MCF 10A (cell line): ENCODE results near the gene TWF2. TPM values are rescaled to one million over a fixed set of nuclear protein-coding genes. Genes with fewer than 3 reads are reported as not detected.

Experiments used
- BruUV-seq: library from RNA; stranded (reverse); fragments of 400-500 nt; replicated peaks from 2 replicates; lab custom pipeline; 2021; lab: Mats Ljungman, UMichigan
- CTCF ChIA-PET: fragments of 300-600 bp; sonication (Branson Sonifier 250); formaldehyde crosslinking; extraction: SDS; loops from one replicate; lab custom pipeline; 2021; ENCODE audit warnings: antibody characterized with exemption, inconsistent platforms; lab: Yijun Ruan, JAX
- POLR2A ChIA-PET: fragments of 300-600, 350-650 bp; sonication (Branson Sonifier 250); formaldehyde crosslinking; extraction: SDS; loops from one replicate; lab custom pipeline; 2020; ENCODE audit warnings: antibody characterized with exemption, inconsistent platforms; lab: Yijun Ruan, JAX
- DNase-seq: peaks from one replicate; pipeline ENCODE4 v3.0.0-alpha.2; 2018; ENCODE audit not compliant: unreplicated experiment
- H3K27ac Mint-ChIP-seq: one replicate; pipeline ENCODE4 v1.8.0; 2022; ENCODE audit warnings: mild to moderate bottlenecking, low read depth, mixed read lengths; ENCODE audit not compliant: unreplicated experiment
- H3K27me3 Mint-ChIP-seq: one replicate; pipeline ENCODE4 v1.8.0; 2022; ENCODE audit warnings: mixed read lengths; ENCODE audit not compliant: insufficient read depth, unreplicated experiment
- H3K36me3 Mint-ChIP-seq: one replicate; pipeline ENCODE4 v1.8.0; 2022; ENCODE audit warnings: mild to moderate bottlenecking, moderate library complexity, mixed read lengths; ENCODE audit not compliant: insufficient read depth, unreplicated experiment
- H3K4me1 Mint-ChIP-seq: one replicate; pipeline ENCODE4 v1.8.0; 2022; ENCODE audit warnings: mixed read lengths; ENCODE audit not compliant: insufficient read depth, unreplicated experiment
- H3K4me3 Mint-ChIP-seq: one replicate; pipeline ENCODE4 v1.8.0; 2022; ENCODE audit warnings: mild to moderate bottlenecking, moderate library complexity, mixed read lengths; ENCODE audit not compliant: unreplicated experiment
- H3K9me3 Mint-ChIP-seq: one replicate; pipeline ENCODE4 v1.8.0; 2022; ENCODE audit warnings: mixed read lengths; ENCODE audit not compliant: unreplicated experiment
- intact Hi-C: fragments of 100-400 bp; cut with micrococcal nuclease; formaldehyde crosslinking; loops from 2 replicates; pipeline ENCODE4 v1.14.1; 2022
- total RNA-seq: library from RNA; stranded (reverse); gene quantifications from 2 replicates; pipeline ENCODE4 v1.2.3, GENCODE V29; 2022
- TF ChIP-seq, protein P1 (sequence below): fragments of 200-600 bp; IDR thresholded peaks from one replicate; pipeline ENCODE4 v1.8.0; 2022; ENCODE audit warnings: antibody characterized with exemption, mild to moderate bottlenecking; ENCODE audit not compliant: unreplicated experiment

The TWF2 gene
- total RNA-seq, 1 experiment from 2014 or later, result 47.0 TPM

- ChIA-PET POLR2A (no interaction called here), CTCF (interaction anchor here (0.6 to 1.9 kb wide), 2 partner anchors 35 to 849 kb away, joined by 4 to 6 read pairs; no protein-coding TSS in a partner anchor)
- TF ChIP-seq, protein P1, sequence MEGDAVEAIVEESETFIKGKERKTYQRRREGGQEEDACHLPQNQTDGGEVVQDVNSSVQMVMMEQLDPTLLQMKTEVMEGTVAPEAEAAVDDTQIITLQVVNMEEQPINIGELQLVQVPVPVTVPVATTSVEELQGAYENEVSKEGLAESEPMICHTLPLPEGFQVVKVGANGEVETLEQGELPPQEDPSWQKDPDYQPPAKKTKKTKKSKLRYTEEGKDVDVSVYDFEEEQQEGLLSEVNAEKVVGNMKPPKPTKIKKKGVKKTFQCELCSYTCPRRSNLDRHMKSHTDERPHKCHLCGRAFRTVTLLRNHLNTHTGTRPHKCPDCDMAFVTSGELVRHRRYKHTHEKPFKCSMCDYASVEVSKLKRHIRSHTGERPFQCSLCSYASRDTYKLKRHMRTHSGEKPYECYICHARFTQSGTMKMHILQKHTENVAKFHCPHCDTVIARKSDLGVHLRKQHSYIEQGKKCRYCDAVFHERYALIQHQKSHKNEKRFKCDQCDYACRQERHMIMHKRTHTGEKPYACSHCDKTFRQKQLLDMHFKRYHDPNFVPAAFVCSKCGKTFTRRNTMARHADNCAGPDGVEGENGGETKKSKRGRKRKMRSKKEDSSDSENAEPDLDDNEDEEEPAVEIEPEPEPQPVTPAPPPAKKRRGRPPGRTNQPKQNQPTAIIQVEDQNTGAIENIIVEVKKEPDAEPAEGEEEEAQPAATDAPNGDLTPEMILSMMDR, result no peak
- no peak overlapping the region for H3K27ac Mint-ChIP-seq
- H3K9me3 Mint-ChIP-seq, result no peaks in the 10 kb centered on the region
- H3K27me3 Mint-ChIP-seq, result no peaks in the 10 kb centered on the region
- intact Hi-C loops, result no loop called here
- BruUV-seq, result no TSS peak
- no peaks in the 10 kb centered on the region for H3K36me3 Mint-ChIP-seq
- DNase-seq, result no peak
- H3K4me3 Mint-ChIP-seq, result no peak overlapping the region
- peaks cover 8% of the 10 kb centered on the region for H3K4me1 Mint-ChIP-seq
Observed at GRCh38 chr3:52185311-52185710, 53.6 kb downstream of the TWF2 start.

DNA sequence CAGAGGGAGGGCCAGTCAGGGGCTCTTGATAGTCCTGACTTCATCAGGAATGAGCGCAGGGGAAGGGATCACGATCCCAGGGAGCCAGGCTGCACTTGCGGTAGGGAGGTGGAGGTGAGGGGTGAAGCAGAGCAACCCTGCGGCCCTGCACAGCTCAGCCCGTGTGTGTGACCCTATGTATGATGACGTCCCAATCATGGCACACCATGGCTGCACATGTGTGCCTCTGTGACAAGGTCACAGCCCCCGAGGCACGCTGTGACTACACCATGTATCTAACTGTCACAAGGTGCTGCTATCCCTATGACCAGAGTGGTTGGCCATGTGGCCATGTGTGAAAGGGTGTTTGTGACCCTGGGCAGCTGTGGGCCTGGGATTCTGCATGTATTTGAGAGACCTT lies 54.3 kb downstream of the TWF2 start:
- Mint-ChIP-seq H3K27ac (no peak overlapping the region), H3K36me3 (no peaks in the 10 kb centered on the region), H3K4me3 (no peak overlapping the region), H3K9me3 (no peaks in the 10 kb centered on the region), H3K4me1 (peaks cover 5% of the 10 kb centered on the region), H3K27me3 (no peaks in the 10 kb centered on the region)
- TF ChIP-seq, protein P1, result no peak
- no peak for DNase-seq
- ChIA-PET CTCF (interaction anchor here (0.6 to 1.1 kb wide), 2 partner anchors 36 to 850 kb away, joined by 4 to 5 read pairs; no protein-coding TSS in a partner anchor), POLR2A (interaction anchor here (0.7 kb wide), 1 partner anchor 30 kb away, joined by 3 read pairs; the partner anchor contains the start of gene POC1A)
- intact Hi-C loops, result no loop called here
- no TSS peak for BruUV-seq

- Mint-ChIP-seq H3K36me3 (no peaks in the 10 kb centered on the region), H3K4me1 (peaks cover 5% of the 10 kb centered on the region), H3K9me3 (no peaks in the 10 kb centered on the region), H3K4me3 (no peak overlapping the region), H3K27ac (no peak overlapping the region), H3K27me3 (no peaks in the 10 kb centered on the region)
- POLR2A ChIA-PET, result interaction anchor here (0.7 to 1.1 kb wide), 2 partner anchors 29 to 33 kb away, joined by 3 to 4 read pairs; partner anchors contain the start of gene POC1A
- TF ChIP-seq, protein P1, result no peak
- intact Hi-C loops, result no loop called here
- CTCF ChIA-PET, result interaction anchor here (0.6 to 1.1 kb wide), 3 partner anchors 37 to 172 kb away, joined by 3 to 5 read pairs (median 3); no protein-coding TSS in a partner anchor
- DNase-seq, result no peak
- BruUV-seq, result no TSS peak
Observed at GRCh38 chr3:52183786-52184445, 55.0 kb downstream of the TWF2 start.

GRCh38 chr3:52182691-52183090 lies 56.3 kb downstream of the TWF2 start:
- no peak for DNase-seq
- H3K27ac Mint-ChIP-seq, result no peak overlapping the region
- TF ChIP-seq, protein P1, result no peak
- H3K9me3 Mint-ChIP-seq, result no peaks in the 10 kb centered on the region
- intact Hi-C loops, result no loop called here
- H3K4me1 Mint-ChIP-seq, result peaks cover 13% of the 10 kb centered on the region
- POLR2A ChIA-PET, result interaction anchor here (0.6 to 1.1 kb wide), 2 partner anchors 27 to 34 kb away, joined by 3 to 4 read pairs; no protein-coding TSS in a partner anchor
- CTCF ChIA-PET, result interaction anchor here (0.9 kb wide), 1 partner anchor 38 kb away, joined by 3 read pairs; no protein-coding TSS in a partner anchor
- peaks cover 10% of the 10 kb centered on the region for H3K27me3 Mint-ChIP-seq
- BruUV-seq, result no TSS peak
- no peak overlapping the region for H3K4me3 Mint-ChIP-seq
- H3K36me3 Mint-ChIP-seq, result no peaks in the 10 kb centered on the region
